ENCODE measurements around the gene HIVEP1.
"Not testable (repeated sequence)": the region's sequence is repeated elsewhere in the genome, so short reads cannot be mapped to it uniquely, and the experiment has no call there.

Gene HIVEP1

GRCh38 chr6:12163149-12163548 is 151.0 kb downstream of the HIVEP1 start:
- no peak for DNase-seq

- DNase-seq: no peak
Observed at GRCh38 chr6:12163744-12164507, 151.8 kb downstream of the HIVEP1 start.

- DNase-seq: no peak
Observed at GRCh38 chr6:12164508-12164770, 152.3 kb downstream of the HIVEP1 start.

GRCh38 chr6:12165297-12165696 is 153.2 kb downstream of the HIVEP1 start:
- no peak for DNase-seq

GRCh38 chr6:12165722-12166280 is 153.7 kb downstream of the HIVEP1 start:
- no peak for DNase-seq

- DNase-seq: no peak
Observed at GRCh38 chr6:12169377-12169776, 157.3 kb downstream of the HIVEP1 start.

GRCh38 chr6:12170351-12171092 is 158.4 kb downstream of the HIVEP1 start:
- DNase-seq: no peak

GRCh38 chr6:12171717-12172116 is 159.6 kb downstream of the HIVEP1 start:
- DNase-seq: no peak

GRCh38 chr6:12172572-12172971 is 160.5 kb downstream of the HIVEP1 start:
- no peak for DNase-seq

- no peak for DNase-seq
Observed at GRCh38 chr6:12173181-12173580, 161.1 kb downstream of the HIVEP1 start.

GRCh38 chr6:12173661-12174060 is 161.5 kb downstream of the HIVEP1 start:
- DNase-seq: peak; percentile 20

GRCh38 chr6:12174878-12175277 is 162.8 kb downstream of the HIVEP1 start:
- DNase-seq: peak; percentile 32

GRCh38 chr6:12175626-12176025 is 163.5 kb downstream of the HIVEP1 start:
- no peak for DNase-seq

GRCh38 chr6:12176782-12177181 is 164.7 kb downstream of the HIVEP1 start:
- DNase-seq: not testable (repeated sequence)

GRCh38 chr6:12178521-12178920 is 166.4 kb downstream of the HIVEP1 start:
- DNase-seq: no peak

GRCh38 chr6:12181481-12181880 is 169.4 kb downstream of the HIVEP1 start:
- DNase-seq: no peak

- DNase-seq: peak; percentile 71
Observed at GRCh38 chr6:12182676-12183075, 170.6 kb downstream of the HIVEP1 start.

GRCh38 chr6:12185081-12185673 is 173.1 kb downstream of the HIVEP1 start:
- DNase-seq: no peak

GRCh38 chr6:12186528-12186927 is 174.4 kb downstream of the HIVEP1 start:
- DNase-seq: no peak

- DNase-seq: no peak
Observed at GRCh38 chr6:12189150-12189549, 177.0 kb downstream of the HIVEP1 start.

GRCh38 chr6:12189661-12190060 is 177.5 kb downstream of the HIVEP1 start:
- peak; percentile 58 for DNase-seq

- DNase-seq: no peak
Observed at GRCh38 chr6:12190252-12190651, 178.1 kb downstream of the HIVEP1 start.

GRCh38 chr6:12196326-12196936 is 184.3 kb downstream of the HIVEP1 start:
- DNase-seq: peak; percentile 89

Data from fibroblast of skin of right biceps (primary cell).